ENCODE results near the gene CUEDC1.
A peak's percentile ranks its signal among the peaks of the same experiment; 100 is the strongest.

Gene CUEDC1

GRCh38 chr17:57868007-57868909 is 87.0 kb downstream of the CUEDC1 start:
- peak; percentile 95 for DNase-seq (ENCODE audit: low read depth)
- H3K4me3 ChIP-seq (ENCODE audit: low read length), result no peak overlapping the region
- TF ChIP-seq CTCF (IDR thresholded peaks at IDR 0.05; ENCODE audit: insufficient read depth, low read depth, low read length, missing control alignments), result peak; percentile 33

GRCh38 chr17:57867126-57867525 is 88.1 kb downstream of the CUEDC1 start:
- no peak for TF ChIP-seq CTCF (IDR thresholded peaks at IDR 0.05; ENCODE audit: insufficient read depth, low read depth, low read length, missing control alignments)
- DNase-seq (ENCODE audit: low read depth), result no peak
- H3K4me3 ChIP-seq (ENCODE audit: low read length), result no peak overlapping the region

DNA sequence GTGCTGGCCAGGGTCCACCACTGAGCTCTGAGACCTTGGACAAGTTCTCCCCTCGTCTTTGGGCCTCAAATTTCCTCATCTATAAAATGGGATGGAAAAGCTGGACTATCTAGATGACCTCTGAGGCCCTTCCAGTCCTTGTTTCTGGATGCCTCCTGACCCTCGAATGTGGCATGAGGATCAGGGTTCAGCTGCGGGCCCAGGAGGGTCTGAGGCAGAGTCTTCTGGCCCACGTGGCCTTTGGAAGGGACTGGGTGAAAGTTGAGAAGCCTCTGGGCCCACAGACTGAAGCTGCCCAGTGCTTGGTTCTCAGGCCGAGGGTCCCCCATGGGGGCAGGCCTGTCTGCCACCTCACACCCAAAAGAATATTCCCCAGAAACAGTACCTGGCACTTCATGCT is 88.5 kb downstream of the CUEDC1 start:
- no peak overlapping the region for H3K4me3 ChIP-seq (ENCODE audit: low read length)
- TF ChIP-seq CTCF (IDR thresholded peaks at IDR 0.05; ENCODE audit: insufficient read depth, low read depth, low read length, missing control alignments), result no peak
- DNase-seq (ENCODE audit: low read depth), result no peak

DNA sequence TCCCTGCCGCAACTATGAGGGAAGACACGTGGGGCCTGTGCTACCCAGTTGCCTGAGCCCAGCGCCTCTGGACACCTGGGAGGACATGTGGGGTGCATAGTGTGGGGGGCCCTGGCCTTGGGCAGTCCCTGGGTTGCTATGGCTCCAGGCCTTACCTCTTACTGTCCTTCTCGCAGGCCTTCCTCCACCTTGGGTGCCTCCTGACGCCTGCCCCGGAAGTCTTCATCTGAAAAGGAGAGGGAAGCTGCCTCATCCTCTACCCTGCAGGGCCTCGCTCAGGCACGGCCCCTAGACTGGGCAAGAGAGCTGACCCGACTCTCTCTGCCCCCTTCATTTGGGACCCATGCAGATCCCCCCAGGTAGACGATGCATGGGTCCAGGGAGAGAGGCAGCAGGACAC is 88.9 kb downstream of the CUEDC1 start:
- DNase-seq (ENCODE audit: low read depth), result no peak
- no peak overlapping the region for H3K4me3 ChIP-seq (ENCODE audit: low read length)
- no peak for TF ChIP-seq CTCF (IDR thresholded peaks at IDR 0.05; ENCODE audit: insufficient read depth, low read depth, low read length, missing control alignments)

- no peak overlapping the region for H3K4me3 ChIP-seq (ENCODE audit: low read length)
- no peak for DNase-seq (ENCODE audit: low read depth)
- TF ChIP-seq CTCF (IDR thresholded peaks at IDR 0.05; ENCODE audit: insufficient read depth, low read depth, low read length, missing control alignments), result no peak
Observed at GRCh38 chr17:57864273-57864672, 90.9 kb downstream of the CUEDC1 start.

- DNase-seq (ENCODE audit: low read depth), result no peak
- H3K4me3 ChIP-seq (ENCODE audit: low read length), result no peak overlapping the region
- no peak for TF ChIP-seq CTCF (IDR thresholded peaks at IDR 0.05; ENCODE audit: insufficient read depth, low read depth, low read length, missing control alignments)
Observed at GRCh38 chr17:57862694-57863667, 92.2 kb downstream of the CUEDC1 start.
